NCI-H345 (cell line): Measurements from ENCODE around the gene ADAMTSL2.
A peak's percentile ranks its signal among the peaks of the same experiment; 100 is the strongest.

Source experiments
- DNase-seq: peaks from one replicate; lab custom pipeline; 2025; lab: John Stamatoyannopoulos, UW

The ADAMTSL2 gene

DNA sequence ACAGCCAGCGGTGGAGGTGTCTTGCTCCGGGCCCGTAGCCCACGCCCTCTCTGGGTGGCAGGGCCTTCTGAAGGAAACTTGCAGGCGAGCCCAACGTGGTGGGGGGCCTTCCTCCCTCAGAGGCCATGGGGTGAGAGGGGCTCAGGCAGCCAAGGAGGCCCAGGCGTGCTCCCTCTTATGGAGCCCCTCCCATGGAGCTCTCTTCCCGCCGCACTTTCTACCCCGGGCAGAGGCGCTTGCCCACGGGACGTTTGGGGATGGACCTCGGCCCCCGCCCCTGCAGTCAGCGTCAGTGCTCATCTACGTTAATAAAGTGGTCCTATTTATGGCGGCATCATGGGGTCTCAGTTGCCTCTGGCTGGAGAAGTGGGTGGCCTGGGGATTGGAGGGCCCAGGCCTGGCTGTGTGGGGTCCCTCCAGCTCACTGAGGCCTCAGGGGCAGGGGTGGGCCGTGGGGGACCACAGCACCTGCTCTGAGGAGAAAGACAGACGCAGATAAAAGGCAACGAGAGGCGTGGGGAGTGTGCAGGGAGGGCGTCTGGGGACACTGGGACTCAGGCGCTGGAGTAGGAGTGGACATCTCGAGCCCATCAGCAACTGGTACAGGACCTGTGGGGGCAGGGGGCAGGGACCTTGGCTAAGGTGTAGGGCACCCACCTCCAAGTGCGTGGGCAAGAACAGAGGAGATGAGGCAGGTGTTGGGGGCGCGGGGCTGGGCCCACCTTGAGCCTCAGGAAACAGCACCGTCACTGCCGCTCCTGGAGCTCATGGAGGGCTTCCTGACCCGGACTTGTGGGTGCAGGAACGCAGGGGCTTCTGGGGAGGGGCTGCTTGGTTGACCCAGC lies 40.9 kb downstream of the ADAMTSL2 start:
- DNase-seq = no peak

DNA sequence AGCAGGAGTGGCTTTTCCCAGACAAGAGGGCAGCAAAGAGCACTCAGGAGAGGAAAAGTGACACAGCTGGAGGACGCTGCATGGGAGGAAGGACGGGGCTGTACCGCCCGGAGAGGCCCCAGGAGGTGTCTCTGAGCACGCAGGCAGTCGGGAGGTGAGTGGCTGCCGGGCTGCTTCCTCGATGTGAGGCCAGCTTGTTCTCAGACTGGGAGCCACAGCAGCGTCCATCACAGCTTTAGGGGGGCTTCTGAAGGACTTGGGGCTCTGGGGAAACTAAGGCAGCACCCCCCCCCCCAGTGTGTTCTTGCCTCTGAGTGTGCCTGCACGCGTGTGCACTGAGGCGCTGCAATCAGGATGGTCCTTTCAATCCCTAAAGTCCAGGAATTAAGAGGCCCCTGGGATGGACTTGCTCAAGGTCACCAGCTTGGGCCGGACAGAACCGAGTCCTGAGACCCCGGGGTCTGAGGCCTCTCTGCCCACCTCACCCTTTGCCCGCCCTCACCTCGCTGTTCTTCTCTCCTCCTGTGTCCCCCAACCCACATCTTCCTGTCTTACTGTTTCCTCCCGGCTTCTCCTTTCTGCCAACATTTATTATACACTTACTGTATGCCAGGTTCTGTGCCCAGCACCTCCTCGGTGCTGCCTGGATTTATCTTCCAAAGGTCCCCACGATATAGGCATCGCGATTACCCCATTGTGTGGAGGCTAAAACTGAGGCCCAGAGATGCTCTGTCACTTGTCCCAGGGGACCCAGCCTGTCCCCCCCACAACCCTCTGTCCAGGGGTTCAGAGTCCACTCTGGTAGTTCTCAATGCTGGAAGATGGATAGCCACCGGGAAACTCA lies 41.7 kb downstream of the ADAMTSL2 start:
- DNase-seq = peak; percentile 36

DNA sequence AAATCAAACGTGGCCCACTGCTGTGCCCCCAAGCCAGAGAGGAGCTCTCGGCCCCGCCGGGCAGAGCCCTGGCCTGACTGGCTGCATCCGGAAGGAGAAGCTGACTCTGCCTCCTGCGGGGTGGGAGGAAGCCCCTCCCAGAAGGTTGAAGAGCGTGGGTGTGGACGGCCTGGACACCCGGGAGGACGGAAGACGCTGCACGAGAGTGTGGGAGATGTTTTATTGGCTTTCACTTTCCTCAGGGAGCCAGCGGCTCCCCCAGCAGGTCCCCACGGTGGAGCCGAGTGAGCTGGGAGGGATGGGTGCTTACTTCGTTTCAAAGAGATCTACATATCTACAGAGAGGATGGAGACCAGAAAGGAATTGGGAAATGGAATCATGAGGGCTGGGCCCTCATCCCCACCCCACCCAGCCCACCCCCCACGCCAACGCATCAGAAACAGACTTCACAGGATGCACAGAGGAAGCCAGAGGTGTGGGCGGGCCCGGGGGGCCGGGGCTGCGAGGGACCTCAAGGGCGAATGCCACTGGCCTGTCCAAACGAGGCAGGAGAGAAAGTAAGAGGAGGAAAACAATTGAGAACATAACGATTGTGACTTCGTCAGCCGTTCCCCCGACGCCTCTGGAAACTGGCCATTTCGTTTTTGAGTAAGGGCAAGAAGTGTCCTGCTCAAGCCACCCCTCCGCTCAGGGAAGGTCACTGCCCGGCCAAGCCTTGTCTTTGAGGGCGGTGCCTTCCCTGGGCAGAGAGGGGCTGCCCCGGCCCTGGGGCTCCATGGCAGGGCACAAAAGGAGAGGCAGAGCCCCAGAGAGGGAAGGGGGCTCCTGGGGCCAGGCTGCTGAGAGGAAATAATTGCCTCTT lies 42.6 kb downstream of the ADAMTSL2 start:
- no peak for DNase-seq

DNA sequence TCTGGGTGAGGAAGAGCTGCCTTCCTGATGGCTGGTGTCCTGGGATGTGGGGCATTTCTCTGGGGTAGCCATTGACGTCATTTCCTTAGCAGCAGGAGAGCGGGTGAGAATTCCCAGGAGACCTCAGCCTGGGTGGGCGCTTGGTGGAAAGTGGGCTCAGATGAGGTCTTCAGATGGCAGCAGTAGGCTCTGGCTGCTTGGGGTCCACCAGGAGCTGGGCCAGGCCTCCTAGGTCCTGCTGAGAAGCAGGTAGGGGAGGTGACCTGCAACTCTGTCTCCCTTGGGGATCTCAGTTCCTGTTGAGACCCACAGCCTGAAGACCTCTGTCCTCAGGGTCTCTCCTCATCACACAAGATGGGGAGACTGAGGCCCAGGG lies 43.2 kb downstream of the ADAMTSL2 start:
- DNase-seq = no peak

DNA sequence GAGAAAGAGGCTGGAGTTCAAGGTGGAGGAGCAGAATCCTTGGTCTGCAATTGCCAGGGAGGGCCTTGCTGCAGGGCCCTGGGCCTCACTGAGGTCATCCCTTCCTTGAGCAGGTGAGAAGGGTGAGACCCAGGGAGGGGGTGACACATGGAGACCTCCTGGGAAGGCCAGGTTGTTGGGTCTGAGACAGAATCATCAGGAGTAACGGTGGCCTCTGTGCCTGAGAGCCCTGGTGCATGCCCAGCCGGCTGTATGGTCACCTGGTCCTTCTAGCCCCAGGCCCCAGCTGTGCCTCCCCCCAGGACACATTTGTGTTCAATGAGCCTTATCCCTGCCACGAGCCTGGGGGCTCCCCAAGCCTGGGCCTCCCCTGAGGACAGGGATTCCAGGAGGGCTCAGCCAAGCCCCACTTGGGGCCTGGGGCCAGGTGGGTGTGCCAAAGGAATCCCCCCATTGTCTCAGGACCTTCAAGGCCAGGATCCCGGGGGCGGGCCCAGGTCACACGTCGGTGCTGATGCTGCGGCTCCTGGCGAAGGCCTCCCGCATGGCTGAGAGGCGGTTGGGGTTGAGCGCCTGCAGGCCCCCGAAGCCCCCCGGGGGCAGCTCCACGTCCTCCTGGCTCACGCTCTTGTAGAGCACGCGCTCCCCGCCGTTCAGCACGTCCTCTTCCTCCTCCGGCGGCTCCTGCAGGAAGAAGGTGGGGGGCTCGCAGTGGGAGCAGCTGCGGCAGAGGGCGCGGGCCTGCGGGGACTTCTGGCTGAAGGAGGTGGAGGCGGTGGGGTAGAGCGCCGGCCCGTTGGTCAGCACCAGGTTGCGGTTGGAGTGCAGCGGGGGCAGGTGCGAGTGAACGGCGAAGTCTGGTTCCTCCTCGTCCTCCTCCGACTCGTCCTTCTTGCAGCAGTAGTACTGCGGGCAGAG lies 44.3 kb downstream of the ADAMTSL2 start:
- DNase-seq = no peak

DNA sequence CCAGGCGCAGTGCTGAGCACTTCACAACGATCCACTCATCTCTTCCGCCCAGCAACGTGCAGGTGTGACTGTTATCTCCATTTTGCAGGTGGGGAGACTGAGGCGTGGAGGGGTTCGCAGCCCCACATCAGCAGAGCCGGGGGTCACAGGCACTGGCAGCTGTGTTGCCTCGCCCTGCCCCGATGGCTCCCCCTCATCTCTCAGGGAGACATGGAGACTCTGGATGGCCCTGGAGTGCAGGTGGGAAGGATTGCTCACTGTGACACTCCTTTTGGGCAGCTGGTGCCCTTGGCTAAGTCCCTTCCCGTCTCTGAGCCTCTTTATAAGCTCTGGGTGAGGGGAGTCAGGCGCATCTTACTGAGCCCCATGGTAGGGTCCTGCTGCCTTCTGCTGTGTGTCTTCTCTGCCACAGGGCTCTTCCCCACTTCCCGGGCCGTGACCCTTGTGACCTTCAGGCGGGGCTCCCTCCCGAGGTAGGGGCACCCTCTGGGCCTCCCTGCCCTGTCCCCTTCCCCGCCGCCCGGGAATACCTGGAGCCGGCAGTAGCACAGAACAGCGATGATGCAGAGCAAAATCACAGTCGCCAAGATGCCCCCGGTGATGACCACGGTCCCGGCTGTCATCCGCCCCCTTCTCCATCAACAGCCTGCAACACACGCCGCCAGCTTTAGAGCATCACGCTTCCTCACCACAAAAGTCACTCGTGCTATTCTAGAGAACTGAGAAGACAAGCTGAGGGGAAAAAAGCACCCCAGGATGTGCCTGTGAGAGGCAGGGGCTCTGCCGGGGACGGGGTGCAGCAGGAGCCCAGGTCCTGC lies 45.3 kb downstream of the ADAMTSL2 start:
- DNase-seq = no peak

DNA sequence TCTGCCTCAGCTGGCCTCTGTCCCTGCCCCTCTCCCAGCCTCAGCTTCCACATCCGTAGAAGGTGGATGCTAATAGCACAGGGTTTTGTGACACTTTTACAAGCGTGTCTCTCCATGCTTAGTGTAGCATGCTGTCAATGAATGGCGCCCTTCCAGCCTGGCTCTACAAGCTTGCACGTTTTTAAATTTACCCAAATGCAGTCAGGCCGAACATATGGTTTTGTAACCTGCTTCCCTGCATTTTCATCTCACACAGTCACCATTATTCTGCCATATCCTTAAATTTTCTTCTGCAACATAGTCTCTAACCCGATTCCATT lies 45.9 kb downstream of the ADAMTSL2 start:
- peak; percentile 37 for DNase-seq

DNA sequence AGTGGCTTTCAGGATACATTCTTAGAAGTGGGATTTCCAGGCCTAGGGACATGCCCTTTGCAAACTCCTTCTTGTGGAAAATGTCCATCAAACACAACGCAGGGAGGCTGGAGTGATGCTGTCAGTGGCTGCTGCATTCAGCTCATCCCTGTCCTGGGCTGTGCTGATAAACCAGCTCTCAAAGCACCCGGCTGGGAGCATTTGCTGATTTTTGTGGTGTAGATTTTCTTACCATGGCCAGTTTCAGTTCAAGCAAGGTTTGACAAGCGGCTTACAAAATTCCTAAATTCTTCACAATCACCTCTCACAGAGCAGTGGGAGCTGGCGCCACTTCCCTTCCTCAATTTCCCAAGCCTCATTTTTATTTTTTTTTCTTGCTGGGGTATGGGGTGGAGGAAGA lies 46.5 kb downstream of the ADAMTSL2 start:
- no peak for DNase-seq

DNA sequence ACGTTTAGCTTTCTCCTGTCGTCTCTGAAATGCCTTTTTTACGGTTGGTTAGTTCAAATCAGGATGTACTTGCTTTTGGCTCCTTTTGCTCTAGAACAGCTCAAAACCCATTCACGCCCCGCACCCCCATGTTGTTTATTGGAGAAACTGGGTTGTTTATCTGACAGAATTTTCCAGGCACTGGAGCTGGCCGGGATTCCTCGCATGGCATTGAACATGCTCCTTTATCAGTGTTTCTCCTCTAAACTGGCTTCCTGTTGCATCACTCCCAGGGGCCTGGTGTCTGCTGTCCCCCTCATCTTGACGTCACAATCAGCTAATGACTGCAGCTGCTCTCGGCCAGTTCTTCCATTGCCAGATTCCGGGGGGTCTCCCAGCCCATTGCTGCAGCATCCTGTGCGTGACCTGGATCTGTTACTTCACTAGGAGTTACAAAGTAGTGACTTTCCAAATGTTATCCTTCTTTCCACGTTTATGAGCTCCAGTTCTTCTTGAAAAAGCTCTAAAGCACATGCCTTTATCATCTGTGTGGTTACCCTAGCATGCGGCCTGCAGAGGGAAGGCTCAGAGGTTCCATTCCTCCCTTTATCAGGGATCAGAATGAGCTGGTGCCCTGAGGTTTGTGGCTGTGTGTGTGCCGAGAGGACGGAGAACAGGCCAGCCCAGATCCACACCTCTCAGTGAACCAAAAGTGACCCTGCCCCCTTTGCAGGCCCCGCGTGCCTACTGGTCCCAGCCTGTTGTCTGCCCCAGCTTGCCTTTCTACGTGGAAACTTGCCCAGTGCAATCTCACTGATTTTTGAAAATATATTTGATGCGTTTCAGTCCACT lies 47.2 kb downstream of the ADAMTSL2 start:
- no peak for DNase-seq

DNA sequence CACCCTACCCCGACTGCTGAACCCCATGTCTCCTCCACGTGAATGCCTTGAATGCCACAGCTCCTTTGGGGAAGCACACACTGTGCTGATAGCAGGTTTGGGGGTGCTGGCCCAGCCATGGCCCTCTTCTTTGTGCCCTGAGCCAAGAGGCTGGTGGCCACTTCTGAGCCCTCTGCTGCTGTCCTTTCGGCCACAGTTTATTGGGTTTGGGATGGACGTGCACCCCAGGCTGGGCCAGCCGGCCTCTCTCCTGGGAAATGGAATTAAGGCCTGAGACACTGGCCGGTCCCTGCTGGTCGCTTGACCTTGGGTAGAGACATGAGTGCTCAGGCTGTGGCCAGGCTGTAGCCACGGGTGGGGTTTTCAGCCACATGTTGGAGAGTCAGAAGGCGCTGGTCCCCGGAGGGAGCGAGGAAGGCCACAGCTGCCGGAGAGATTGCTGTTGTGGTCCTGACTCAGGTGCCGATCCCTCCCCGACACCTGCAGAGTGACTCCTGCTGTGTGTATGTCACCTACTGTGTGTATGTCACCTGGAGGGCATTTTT lies 48.1 kb downstream of the ADAMTSL2 start:
- peak; percentile 42 for DNase-seq

DNA sequence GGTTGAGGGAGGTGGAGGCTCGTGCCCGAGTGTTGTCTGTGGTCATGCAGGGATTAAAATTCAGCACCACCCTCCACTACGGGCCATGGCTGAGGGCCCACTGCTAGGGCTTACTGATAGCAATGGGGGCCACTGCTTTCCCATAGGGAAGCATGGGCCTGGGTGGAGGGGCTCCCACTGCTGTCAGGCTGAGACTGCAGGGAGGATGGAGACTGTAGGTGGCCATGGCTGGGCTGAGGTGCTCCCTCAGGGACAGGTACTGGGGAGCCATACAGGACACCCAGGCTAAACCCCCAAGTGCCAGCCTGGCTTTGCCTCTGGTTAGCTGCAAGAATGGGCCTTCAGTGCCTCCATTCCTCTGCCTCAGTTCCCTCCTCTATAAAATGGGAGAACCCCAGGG lies 48.6 kb downstream of the ADAMTSL2 start:
- no peak for DNase-seq

DNA sequence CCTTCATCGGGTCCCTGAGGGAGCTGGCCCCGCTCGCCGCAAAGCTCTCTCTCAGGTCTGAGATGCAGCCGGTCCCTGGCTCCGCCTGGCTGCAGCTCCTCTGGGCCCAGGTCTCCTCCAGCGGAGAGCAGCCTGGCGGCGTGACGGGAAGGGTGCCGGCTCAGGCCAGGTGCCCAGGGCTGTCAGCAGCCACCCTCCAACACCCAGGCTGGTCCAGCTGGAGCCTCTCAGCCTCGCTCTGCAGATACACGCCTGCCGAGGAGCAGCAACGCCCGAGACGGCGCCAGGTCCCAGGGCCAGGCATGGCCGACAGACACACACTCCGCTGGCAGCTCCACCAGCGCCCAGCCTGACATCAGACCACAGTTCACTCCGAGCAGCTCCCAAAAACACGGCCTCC lies 49.1 kb downstream of the ADAMTSL2 start:
- DNase-seq = no peak

DNA sequence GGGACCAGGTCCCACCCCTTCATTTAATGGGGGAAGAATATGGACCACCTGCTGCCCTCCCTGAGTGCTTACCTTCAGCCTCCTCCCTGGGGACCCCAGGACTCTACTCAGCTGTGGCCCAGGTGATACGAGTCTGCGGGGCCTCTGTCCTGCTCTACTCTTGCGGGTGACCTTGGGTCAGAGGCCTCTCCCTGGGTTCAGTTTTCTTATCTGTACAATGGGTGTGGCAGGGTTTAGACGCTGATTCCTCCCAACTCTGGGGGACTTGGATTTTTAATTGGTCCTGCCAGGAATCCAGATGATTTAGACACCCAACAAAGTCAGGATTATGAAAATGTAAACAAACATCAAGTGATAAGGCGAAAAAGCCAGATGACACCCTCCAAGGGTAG lies 49.7 kb downstream of the ADAMTSL2 start:
- DNase-seq = no peak

DNA sequence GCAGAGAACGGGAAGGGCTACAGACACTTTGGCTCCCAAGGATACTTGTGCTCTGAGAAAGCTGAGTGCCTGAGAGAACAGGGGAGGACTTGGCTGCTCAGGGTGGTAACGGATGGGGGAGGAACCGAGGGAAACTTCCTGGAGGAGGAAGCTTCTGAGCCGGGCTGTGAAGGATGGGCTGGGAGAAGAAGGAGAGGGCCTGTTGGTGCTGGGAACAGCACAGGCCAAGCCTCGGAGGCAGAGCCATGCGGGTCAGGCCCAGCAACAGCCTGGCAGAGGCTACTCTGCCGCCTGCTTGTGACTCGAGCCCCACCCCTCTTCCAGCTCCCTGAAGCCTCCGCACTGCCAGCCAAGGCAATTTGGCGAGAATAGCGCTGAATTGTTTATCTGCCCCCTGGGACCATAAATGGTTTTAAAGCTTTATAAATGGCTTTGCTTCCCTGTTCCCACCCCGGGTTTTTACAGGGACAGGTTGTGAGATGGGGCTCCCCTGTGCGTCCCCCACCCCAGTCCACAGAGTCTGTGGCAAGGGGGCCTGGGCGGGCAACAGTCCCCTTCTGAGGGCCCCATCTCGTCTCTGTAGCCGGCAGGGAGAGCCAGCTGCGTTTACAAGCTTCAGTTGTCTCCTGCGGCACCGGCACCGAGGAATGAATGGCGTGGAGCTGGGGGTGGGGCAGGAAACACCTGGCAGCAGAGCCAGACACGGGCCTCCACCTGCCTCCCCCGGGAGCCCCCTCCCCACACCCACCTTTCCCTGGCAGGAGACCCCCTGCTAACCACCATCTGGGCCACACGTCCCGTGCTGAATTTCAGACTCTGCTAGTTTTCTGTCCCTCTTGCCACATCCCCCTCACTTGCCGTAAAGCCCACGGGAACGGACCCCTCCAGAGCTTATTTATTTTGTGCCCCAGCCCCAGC lies 50.3 kb downstream of the ADAMTSL2 start:
- peak; percentile 95 for DNase-seq

DNA sequence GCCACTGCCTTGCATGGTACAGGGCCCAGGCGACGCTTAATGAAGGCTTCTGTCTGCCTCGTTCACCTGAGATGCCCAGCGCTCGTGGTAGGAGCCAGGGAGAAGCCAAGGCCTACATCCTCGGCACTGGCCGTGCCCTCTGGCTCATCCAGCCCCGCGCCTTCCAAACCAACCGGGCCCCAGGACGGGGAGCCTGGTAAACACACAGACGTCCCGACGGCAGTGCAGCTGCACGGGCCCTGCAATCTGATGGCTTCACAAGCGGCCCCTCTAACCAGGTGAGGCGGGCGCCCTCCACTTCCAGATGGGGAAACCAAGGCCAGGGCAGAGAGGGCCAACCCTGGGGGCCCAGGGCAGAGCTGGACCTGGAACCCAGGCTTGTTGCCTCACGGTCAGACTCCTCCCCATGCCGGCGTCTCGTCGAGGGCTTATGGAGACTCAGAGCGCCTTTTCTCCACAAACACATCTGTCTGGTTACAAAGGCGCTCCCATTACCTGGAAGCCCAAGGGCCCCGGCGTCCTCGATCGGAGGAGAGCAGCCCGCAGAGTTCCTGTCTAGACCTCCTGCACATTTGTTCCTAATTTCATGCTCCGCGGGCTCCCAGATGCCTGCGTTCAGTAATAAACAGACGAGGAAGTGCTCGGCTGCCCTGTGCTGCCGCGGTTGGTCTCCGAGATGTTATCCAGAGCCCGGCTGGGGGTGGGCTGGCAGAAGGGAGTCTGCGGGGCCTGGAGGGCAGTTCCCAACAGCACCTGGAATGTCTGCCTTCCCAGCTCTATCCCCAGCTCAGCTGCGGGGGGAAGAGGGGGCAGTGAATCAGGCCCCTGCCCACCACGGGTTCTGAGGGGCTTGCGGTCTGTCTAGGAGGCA lies 51.2 kb downstream of the ADAMTSL2 start:
- peak; percentile 56 for DNase-seq

DNA sequence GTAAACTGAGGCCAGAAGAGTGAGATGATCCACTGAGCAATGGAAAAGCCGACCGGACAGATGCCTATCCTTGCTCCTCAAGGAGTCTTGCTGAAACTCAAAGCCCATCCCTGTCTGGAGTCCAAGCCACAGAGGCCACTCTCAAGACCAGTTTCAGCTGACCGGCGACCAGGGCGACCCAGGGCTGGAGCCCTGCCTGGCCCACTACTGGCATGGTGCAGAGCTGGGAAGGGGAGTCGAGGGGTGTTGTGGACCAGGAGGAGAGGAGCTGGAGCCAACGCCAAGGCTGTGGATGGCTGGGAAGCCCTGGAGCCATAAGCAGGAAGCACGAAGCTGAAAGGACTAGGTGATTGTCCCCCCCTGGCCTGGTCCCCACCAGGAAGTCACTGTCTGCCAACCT lies 52.5 kb downstream of the ADAMTSL2 start:
- no peak for DNase-seq

DNA sequence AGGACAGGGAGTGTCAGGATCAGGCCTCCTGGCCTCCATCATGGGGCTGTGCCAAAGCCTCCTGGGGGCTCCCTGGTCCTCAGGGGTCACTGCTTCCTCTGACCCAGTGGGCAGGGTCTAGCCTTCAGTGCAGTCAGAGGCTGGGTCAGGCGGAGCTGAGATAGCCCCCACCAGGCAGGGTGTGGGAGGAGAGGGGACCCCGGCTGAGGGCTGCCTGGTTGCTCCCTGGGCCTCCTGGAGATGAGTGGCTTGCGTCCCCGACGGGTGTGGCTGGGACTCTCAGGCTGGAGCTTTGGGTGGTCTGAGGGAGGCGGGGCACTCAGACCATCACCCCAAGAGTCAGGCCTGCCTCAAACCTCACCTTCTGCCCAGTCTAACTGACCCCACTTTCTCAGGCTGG lies 53.0 kb downstream of the ADAMTSL2 start:
- no peak for DNase-seq
